ENCODE data around the gene MICAL2. TPM values are rescaled to one million over a fixed set of nuclear protein-coding genes. Genes with fewer than 3 reads are reported as not detected.

Gene MICAL2
- total and polyA plus RNA-seq, 2 of the 8 experiments (the other 6 are each of a cell fraction or from before 2014, with no cell fraction given): 1.3 to 4.1 TPM

DNA sequence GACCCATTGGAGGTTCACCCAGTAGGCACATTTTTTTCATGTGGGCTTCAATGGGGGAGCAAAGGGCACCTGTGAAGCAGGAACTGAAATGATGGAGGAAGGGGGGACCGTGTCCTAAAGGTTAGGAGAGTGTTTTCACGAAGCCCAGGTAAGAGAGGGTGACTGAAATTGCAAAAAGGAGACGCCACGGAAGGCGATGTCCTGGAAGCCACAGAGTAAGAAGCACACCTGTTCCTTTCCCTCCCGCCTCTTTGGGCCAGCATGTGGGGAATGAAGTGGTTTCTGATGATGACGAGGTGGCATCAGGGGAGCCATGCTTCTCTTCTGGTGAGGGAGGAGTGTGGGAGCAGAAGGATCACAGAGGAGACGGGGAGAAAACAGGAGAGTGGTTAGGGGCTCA is 37.0 kb upstream of the MICAL2 start (continued):
- TF ChIP-seq TEAD4 (IDR thresholded peaks at IDR 0.05; ENCODE audit: low read depth, low read length) (no peak), KDM4A (IDR thresholded peaks at IDR 0.05; ENCODE audit: low read depth, low read length, severe bottlenecking) (no peak)

Measured in H1 (cell line).